Activated effector memory CD4-positive, alpha-beta T cell treated with anti-CD3 and anti-CD28 coated beads, Interleukin-2, amount 50 U/mL, for 16 hours (primary cell): ENCODE results near the gene HMCN2.

Experiments used
- DNase-seq: peaks from one replicate; pipeline ENCODE4 v3.0.0-alpha.2; 2020

The HMCN2 gene

DNA sequence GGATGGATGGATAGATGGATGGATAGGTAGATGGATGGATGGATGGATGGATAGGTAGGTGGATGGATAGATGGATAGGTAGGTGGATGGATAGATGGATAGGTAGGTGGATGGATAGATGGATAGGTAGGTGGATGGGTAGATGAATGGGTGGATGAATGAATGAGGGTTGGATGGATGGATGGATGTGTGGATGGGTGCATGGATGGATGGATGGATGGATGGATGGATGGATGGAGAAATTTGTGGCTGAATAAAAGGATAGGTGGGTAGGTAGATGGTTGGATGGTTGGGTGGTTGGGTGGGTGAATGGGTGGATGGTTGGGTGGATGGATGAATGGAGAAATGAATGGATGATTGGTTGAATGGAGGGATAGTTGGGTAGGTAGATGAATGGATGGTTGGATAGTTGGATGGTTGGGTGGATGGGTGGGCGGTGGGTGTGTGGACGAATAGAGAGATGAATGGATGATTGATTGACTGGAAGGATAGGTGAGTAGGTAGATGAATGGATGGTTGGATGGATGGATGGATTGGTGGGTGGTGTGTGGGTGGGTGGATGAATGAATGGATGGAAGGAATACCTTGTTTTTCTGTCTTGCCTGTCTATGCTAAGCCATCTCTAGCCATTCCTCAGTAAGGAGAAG is 108.2 kb downstream of the HMCN2 start:
- no peak for DNase-seq

DNA sequence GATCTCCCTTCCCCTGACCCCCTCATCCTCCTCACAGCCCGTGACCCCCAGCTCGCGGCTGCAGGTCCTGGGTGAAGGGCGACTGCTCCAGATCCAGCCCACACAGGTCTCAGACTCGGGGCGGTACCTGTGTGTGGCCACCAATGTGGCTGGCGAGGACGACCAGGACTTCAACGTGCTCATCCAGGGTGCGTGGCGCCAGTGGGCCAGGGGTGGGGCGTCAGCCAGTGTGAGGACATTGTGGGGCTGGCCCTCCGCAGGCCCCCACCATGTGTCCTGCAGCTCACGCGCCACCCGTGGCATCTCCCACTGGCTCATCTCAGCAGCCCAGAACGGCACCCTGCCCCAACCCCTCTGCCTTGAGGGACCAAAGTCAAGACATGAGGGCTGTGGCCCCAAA is 112.1 kb downstream of the HMCN2 start:
- no peak for DNase-seq

DNA sequence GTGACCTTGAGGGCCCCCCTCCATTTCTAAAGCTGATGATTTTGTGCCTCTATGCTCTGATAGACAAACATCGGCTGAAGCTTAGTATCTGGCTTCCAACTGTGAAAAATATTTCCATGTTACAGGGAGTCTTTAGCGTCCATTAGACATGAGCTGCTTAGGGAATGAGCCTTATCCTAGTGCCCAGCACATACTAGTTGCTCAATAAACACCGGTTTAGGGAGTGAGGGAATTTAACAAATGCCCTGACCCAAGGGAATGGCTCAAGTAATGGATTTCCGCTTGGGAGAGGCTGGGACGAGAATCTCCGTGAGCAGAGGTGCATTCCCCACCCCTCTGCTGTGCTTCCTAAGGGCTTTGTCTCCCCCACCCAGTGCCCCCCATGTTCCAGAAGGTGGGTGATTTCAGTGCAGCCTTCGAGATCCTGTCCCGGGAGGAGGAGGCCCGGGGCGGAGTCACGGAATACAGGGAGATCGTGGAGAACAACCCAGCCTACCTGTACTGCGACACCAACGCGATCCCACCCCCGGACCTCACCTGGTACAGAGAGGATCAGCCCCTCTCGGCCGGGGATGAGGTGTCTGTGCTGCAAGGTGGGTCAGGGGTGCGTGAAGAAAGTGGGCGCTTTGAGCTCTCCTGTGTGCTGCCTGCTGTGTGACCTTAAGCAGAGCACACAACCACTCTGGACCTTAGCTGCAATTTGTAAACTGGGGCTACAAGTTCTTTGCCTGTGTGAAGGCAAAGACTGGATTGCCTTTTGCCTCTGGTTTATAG is 113.5 kb downstream of the HMCN2 start:
- no peak for DNase-seq

DNA sequence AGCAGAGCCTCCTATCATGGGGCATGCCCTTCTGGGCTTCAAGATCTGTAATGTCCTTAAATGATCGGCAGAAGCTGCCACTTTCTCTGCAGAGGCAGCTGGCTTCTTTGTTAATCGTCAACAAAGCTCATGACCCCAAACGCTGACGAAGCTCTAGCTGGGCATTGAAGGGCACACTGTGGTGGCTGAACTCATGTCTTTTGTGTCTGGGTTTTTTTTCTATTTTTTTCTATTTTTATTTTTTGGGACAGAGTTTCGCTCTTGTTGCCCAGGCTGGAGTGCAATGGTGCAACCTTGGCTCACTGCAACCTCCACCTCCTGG is 114.0 kb downstream of the HMCN2 start:
- no peak for DNase-seq

DNA sequence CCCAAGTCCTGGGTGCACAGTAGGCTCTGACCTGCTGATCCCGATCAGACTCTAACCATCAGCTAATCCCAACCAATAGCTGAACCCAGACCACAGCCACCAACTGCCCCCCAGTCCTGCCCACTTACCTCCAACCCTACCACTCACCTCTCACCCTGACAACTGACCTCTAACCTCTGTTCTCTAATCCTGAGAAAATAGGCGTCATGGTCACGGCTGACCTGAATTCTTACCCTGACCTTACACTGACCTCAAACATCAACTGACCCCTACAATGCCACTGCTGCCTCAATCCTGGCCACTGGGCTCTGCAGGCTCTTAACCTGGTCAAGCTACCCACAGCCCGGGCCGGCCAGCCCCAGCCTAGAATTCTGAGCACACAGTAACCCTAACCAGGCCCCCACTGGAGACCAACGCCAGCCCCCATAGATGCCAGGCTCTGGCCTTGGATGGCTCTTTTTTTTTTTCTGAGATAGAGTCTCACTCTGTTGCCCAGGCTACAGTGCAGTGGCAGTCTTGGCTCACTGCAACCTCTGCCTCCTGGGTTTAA is 115.4 kb downstream of the HMCN2 start:
- DNase-seq: no peak

DNA sequence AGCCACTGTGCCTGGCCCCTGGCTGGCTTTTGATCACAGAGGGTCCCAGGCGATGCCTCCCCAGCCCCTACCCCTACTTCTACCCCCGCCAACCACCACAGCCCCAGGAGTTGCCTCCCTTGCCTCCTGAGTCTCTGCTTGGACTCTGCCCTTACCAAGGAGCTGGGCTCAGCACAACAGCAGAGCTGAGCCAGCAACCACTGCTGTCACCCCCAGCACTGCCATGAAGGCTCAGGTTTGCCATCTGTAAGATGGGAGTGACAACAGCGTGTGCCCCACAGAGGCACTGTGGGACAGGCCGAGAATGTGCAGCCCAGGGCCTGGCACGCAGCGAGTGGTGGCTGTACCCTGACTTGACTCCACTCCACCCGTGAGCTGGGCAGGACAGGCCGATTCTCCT is 116.1 kb downstream of the HMCN2 start:
- DNase-seq: no peak

DNA sequence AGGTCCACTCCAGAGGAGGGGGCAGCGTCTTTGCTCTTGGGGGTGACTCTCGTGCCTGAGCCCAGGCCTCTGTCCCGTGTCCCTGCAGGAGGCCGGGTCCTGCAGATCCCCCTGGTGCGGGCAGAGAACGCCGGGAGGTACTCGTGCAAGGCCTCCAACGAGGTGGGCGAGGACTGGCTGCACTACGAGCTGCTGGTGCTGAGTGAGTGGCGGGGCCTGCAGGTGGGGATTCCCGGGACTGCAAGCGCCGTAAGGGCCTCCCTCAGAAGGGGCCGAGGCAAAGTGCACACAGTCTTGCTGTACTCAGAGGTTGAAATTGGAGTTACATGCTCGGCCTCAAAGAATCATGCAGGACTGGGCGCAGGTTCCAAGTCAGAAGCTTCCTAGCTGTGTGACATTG is 116.5 kb downstream of the HMCN2 start:
- DNase-seq: no peak

DNA sequence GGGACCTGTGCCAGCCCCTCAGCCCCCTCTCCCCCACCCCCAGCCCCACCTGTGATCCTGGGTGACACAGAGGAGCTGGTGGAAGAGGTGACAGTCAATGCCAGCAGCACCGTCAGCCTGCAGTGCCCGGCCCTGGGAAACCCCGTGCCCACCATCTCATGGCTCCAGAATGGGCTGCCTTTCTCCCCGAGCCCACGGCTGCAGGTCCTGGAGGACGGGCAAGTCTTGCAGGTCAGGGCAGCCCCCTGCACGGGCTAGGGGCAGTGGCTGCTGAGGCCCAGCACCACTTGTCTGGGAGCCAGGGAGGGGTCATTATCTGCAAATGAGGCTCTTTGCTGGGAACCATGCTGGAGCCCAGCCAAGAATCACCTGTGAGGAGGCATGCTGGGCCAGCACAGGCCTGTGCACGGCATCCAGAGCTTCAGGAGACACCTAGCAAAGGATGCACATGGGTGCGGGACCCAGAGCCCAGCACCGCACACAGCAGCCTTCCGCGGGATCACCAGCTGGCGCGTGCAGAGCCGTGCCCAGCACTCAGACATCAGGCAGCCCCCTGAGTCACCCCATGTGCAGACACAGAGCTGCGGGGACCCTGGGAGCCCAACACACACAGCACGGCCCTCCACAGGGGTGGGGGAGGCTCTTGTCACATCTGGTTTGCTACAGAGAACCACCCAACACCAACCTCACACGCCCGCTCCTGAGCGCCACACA is 117.2 kb downstream of the HMCN2 start:
- DNase-seq: no peak

DNA sequence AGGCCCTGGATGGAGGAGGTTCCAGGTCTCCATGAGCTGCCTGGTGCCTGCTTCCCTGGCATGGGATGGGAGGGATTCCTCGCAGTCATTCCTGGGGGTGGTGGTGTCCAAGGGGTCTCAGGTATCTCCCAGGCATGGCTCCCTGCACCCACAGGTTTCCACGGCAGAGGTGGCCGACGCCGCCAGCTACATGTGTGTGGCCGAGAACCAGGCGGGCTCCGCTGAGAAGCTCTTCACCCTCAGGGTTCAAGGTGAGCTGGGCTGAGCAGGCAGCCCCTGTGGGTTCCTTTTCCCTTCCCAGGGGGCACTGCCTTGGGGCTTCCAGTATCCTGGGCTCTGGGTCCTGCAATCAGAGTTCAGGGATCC is 117.8 kb downstream of the HMCN2 start:
- DNase-seq: no peak

DNA sequence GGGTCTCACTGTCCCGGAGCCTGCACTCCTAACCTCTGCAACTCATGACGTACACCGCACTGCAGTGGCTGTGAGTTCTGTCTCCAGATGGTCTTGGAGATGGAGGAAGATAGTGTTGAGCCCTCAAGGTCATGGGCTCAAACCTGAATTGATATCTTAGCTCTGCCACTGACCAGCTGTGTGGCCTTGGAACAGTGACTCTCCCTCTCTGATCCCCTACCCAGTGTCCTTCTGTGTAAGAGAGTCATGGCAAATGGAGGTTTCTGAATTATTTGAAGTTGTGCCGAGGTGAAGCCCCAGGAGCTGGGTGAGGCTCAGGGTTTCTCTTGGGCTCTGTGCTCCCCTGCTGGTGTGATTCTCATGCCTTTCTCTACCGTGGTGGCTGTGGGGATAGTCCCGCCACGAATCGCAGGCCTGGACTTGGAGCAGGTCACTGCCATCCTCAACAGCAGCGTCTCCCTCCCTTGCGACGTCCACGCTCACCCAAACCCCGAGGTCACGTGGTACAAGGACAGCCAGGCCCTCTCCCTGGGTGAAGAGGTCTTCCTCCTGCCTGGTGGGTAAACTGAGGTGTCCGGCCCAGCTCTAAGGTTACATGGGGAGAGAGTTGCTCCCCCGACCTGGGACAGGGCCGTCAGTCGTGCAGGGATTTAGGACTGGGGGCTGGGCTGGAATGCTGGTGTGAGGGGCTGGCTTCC is 118.6 kb downstream of the HMCN2 start:
- DNase-seq: no peak

DNA sequence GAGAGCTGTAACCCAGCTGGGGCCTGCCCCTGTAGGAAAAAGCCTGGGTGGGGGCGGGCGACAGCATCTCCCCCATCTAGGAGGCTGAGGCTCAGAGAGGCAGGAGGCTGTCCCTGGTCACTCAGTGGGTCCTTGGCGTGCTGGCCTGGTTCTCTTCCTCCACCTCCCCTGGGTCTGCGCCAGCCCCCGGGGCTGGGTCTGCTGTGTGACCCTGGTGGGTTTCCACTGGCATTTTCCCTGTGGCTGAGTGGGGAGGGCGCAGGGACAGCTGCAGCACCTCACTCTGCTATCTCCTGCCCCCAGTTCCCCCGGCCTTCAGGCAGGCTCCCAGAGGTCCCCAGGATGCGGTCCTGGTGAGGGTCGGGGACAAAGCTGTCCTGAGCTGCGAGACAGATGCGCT is 119.7 kb downstream of the HMCN2 start:
- no peak for DNase-seq

DNA sequence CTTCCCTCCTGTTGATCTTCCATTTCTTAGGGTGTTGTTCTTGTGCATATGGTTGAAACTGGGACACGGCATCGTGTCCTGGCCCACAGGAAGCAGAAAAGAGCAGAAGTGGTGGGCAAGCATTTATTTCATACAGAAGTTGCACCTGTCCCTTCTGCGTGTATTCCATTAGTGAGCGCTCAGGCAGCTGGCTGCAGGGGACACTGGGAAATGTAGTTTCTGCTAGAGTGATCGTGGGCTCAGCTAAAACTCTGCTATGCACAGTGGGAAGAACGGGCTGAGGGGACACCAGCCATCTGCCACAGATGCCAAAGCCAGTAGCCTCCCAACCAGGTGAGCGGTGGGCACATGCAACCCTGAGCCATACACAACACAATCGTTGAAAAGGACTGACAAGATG is 121.8 kb downstream of the HMCN2 start:
- no peak for DNase-seq

DNA sequence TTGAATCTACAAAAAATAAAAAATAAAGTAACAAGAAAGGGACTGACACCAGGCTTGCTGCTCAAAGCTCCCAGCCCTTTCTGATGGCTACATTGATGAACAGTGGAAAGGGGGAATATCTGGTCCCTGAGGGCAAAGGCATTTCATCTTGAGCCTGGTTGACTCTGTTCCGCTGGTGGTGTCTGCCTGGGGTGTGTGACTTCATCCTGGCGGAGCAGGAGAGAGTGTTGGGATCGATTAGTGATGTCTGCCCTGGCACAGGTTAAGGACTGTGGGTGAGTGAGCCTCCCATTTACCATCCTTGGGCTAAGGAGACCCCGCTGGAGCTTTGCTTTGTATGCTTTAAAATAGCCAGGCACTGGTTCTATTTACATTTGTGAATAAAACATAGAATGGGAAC is 122.3 kb downstream of the HMCN2 start:
- no peak for DNase-seq

DNA sequence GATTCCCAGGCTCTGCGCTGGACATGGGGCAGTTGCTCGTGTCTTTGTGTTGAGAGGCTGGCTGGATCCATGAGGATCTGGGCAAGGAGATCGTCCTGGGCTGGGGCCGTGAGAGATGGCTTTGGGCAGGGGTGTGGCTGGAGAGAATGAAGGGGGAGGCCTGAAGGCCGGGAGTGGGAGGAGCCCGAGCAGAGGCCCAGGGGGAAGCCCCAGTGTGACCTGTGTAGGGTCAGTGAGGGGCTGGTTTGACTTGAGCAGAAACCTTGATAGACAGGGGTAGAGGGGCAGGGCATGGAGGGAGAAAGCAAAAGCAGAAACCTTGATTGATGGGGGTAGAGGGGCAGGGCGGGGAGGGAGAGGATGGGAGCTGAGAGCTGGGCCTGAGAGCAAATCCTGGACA is 124.8 kb downstream of the HMCN2 start:
- no peak for DNase-seq

DNA sequence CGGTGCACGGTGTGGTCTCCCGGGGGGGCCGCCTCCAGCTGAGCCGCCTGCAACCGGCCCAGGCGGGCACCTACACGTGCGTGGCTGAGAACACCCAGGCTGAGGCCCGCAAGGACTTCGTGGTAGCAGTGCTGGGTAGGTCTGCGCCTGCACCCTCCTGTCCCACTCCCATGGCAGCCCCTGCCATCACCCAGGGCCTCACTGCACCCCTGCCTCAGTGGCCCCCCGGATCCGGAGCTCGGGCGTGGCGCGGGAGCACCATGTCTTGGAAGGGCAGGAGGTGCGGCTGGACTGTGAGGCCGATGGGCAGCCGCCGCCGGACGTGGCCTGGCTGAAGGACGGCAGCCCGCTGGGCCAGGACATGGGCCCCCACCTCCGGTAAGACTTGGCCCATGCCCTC is 125.4 kb downstream of the HMCN2 start:
- no peak for DNase-seq

DNA sequence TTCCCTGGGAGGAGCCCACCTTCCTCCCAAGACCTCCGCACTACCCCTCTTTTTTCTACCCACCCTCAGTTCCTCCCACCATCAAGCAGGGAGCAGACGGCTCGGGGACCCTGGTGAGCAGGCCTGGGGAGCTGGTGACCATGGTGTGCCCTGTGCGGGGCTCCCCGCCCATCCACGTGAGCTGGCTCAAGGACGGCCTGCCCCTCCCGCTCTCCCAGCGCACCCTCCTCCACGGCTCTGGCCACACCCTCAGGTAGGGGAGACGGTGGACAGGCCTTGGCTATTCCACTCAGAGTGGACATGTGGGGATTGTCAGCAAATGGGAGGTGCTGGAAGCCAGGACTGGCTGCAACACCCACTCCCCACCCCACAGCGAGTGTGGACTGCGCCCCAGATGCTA is 126.3 kb downstream of the HMCN2 start:
- DNase-seq: no peak

DNA sequence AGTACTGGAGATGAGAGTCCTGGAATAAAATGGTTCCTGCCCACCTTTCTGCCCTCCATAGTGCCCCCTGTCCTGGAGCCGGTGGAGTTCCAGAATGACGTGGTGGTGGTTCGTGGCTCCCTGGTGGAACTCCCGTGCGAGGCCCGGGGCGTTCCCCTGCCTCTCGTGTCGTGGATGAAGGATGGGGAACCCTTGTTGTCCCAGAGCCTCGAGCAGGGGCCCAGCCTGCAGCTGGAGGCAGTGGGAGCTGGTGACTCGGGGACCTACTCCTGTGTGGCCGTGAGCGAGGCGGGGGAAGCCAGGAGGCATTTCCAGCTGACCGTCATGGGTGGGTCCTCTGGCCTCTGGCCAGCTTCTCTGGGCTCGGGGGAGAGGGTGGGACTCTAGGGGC is 128.1 kb downstream of the HMCN2 start:
- no peak for DNase-seq

DNA sequence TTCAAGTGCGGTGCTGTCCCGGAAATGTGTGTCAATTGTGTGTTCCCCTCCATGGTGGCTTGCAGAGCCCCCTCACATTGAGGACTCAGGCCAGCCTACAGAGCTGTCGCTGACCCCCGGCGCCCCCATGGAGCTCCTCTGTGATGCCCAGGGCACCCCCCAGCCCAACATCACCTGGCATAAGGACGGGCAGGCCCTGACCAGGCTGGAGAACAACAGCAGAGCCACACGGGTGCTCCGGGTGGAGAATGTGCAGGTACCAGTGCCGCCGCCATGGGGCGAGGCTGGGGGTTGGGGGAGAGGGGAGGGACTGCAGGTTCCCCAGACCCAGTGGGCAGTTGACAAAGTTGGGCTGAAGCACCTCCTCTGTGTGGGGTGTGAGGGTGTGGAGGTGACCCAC is 128.8 kb downstream of the HMCN2 start:
- no peak for DNase-seq

DNA sequence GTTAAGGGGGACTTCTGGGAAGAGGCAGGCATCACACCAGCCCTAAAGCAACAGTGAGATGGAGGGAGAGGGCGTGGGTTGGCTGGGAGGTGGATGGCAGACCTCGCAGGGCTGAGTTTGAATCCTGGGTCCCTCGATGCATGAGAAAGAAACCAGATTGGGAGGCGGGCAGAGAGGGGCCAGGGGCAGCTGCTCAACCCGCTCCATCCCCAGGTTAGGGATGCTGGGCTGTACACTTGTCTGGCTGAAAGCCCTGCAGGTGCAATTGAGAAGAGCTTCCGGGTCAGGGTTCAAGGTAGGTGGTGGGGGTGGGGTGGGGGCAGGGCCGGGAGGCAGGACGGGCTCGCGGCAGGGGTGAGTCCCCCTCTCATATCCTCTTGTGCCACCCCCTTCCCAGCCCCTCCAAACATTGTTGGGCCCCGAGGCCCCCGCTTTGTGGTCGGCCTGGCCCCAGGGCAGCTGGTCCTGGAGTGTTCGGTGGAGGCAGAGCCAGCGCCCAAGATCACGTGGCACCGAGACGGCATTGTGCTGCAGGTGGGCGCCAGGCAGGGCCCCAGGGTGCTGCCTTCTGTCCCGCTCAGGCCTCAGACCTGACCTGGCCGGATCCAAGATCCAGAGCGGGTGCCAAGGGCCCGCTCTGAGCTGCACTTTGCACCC is 129.4 kb downstream of the HMCN2 start:
- DNase-seq: no peak

DNA sequence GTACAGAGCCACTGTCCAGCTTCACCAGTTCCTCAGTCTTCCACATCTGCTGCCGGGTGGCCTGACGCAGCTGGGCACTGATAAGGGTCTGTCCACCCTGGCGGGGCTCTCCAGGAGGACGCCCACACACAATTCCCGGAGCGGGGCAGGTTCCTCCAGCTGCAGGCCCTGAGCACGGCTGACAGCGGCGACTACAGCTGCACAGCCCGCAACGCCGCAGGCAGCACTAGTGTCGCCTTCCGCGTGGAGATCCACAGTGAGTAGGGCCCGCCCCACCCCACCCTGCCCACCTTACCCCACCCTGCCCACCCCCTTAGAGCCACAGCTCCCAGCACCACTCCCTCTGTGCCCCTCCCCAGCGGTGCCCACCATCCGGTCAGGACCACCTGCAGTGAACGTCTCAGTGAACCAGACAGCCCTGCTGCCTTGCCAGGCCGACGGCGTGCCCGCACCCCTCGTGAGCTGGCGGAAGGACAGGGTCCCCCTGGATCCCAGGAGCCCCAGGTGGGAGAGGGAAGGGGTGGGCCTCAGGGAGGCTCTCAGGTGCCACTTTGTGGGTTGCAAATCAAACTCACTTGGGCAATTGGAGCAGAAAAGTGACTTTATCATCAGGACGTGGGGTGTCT is 130.4 kb downstream of the HMCN2 start:
- no peak for DNase-seq

DNA sequence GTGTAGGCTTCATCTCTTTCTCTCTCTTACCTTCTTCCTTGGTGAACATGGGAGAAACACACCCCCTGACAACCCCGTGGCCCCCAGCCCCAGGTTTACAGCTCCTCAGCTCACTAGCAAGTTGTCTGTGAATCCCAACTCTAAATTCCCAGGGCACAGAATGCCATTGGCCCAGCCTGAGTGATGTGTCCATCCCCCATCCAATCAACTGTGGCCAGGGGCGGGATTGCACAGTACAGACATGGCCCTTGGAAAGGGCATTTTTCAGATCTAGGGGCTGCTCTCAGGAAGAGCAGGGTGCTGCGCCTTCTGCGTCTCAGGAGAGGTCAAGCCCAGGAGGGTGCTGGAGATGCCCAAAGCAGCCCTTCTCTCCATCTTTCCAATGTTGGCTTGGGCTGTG is 131.0 kb downstream of the HMCN2 start:
- no peak for DNase-seq

DNA sequence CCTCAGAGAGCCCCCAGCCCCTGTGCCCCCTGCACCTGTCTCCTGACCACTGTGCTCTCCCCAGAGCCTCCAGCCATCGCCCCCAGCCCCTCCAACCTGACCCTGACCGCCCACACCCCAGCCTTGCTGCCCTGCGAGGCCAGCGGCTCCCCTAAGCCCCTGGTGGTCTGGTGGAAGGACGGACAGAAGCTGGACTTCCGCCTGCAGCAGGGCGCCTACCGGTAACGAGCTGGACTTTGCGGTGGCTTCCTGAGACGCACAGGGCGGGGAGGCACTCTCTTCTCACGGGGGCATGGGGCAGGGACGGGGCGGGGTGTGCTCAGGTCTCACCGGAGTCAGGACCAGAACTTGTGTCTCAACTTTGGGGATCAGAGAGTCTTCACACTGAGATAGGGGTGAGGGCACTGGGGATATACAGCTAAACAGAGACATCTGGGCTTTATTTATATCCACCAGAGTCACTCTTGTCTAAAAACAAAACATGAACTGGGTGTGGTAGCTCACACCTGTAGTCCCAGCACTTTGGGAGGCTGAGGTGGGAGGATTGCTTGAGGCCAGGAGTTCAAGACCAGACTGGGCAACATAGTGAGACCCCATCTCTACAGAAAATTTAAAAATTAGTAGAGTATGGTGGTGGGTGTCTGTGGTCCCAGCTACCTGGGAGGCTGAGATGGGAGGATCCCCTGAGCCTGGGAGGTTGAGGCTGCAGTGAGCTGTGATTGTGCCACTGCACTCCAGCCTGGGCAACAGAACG is 133.1 kb downstream of the HMCN2 start:
- DNase-seq: no peak
